ENCODE results near the gene C1orf159. TPM values are rescaled to one million over a fixed set of nuclear protein-coding genes. Genes with fewer than 3 reads are reported as not detected.
"Not testable (repeated sequence)": the region's sequence is repeated elsewhere in the genome, so short reads cannot be mapped to it uniquely, and the experiment has no call there.

Gene C1orf159
- total RNA-seq, 2 experiments from 2014 or later, result 20.0 to 22.1 TPM

DNA sequence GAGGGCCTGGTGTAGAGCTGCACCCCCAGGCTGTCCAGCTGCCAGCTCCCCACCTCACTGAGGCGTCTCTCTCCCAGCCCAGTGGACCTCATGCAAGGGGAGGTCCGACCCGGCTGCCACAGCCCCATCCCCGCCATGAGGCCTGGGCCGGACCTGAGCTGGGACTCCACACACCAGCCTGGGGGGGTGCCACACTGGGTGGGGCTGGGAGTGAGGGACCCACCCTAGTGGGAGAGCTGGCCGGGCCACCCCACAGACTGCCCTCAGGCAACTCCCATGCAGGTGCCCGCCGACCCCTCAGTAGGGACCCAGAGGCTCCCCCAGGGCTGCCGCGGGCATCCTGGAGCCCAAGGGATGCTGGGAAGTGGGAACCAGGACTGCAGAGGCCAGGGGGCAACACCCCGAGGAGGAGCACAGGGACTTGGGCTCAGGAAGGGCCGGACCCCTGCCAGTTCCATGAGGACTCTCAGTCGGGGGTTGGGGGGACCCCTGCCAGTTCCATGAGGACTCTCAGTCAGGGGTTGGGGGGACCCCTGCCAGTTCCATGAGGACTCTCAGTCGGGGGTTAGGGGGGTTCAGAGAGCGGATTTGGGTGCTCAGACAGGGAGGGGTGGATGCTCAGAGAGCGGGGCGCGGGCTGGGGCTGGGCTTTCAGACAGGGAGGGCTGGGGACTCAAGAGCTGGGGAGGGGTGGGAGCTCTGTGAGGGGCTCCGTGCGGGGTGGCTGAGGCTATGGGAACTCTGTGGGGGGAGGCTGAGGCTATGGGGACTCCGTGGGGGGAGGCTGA is 40.5 kb downstream of the C1orf159 start:
- CTCF ChIA-PET, result no interaction called here
- POLR2A ChIA-PET, result no interaction called here

DNA sequence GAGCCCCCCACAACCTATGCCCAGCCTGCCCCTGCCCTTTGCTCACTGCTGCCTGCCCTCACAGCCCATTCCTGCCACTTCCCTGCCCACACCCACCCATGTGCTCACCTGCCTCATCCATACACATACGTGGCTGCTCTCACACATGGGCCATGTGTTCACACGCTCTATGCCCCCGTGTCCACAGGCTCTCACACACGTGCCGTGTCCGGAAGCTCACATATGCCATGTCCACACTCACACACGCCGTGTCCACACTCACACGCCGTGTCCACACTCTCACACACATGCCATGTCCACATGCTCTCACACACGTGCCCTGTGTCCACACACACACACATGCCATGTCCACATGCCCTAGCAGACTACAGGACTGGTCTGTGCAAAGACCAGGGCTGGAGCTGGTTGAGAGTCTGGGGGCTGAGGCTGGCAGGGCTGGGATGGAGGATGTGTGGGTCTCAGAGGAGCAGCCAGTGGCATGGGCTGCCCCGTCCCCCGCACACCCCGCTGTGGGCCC is 41.2 kb downstream of the C1orf159 start:
- POLR2A ChIA-PET, result no interaction called here
- CTCF ChIA-PET, result no interaction called here

DNA sequence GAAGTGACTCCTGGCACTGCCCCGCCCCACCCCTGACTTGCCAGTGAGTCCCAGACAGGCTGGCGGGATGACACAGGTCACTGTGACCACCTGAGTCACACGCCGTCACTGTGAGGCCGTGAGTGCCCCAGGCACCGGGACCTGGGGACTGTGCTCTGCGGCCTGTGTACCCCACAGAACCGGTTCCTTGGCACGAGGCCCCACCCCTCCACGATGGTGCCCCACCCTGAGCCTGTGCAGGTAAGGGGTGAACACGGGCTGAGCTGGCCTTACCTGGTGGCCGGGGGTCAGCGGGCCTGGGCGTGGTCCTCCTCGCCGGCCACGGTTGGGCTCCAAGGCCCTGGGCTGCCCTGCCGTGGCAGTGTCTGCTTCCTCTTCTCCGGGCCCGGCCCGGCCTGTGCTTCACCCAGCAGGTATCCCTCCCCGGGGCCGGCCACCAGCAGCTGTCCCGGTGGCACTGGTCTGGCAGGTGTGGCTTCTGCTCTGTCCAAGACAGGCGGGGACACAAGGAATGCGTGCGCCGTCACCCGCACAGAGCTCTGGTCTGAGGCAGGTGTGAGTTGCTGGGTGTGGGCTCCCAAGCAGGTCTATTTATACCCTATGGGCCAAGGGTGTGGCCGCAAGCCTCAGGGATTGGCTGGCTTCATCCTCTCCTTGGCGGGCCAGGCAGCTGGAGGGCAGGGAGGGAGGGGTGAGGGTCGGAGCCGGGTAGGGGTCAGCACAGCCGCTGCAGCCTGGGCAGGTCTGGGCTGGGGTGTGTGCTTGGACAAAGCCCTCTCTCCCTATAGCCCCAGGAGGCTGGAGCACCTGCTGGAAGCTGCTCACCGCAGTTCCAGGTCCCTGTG is 41.9 kb downstream of the C1orf159 start, which contains the start of gene RNF223:
Gene RNF223, minus strand, starts transcription at position 564 of the 845 bp plus-strand sequence. CDS start 1,740 bp downstream, outside the sequence.
- ChIA-PET CTCF (interaction anchor here (1.5 kb wide), 1 partner anchor 10 kb away, joined by 3 read pairs; no protein-coding TSS in a partner anchor), POLR2A (no interaction called here)

DNA sequence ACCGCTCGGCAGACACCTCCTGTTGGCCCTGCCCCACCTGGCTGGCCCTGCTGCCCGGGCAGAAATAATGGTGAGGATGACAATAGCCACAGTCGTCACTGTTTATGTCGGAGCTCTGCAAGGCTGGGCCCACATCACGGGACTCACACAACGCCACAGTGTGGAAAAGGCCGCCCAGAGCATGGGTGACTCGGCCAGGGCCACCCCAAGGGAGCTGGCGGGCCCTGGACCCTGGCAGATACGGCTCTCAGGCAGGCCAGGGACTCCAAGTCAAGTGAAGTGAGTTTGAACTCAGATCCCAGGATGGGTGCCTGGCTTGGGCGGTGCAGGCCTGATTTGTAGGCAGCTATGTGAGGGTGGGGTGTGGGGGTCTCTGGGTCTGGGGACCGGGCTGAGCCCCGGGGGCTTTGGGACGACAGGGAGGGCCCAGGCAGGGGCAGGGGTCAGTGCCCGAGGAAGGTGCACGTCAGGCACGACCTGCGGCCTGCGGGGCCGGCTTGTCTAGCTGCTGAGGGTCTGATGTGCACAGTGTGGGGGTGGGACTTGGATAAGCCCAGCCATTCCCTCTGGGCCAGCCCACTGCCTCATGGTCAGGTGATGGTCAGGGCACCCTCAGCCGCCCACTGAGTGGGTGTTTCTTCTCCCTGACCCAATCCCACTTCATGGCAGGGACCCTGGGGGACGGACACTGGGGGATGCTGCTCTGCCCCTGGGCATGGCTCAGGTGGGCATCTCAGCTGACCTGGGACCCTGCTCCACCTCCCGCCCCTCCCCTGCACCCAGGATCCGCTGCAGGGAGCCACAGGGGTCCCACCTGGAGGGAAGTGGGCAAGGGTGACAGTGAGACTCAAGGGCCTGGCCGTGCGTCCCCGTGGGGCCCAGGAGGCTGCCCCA is 42.8 kb downstream of the C1orf159 start:
- ChIA-PET POLR2A (interaction anchor here (0.6 kb wide), 1 partner anchor 532 kb away, joined by 3 read pairs; no protein-coding TSS in a partner anchor), CTCF (interaction anchor here (0.9 to 1.5 kb wide), 3 partner anchors 9 to 15 kb away, joined by 3 read pairs; no protein-coding TSS in a partner anchor)

GRCh38 chr1:1072299-1072848 is 43.5 kb downstream of the C1orf159 start:
- ChIA-PET CTCF (interaction anchor here (0.9 to 1.3 kb wide), 2 partner anchors 14 kb away, joined by 3 read pairs; no protein-coding TSS in a partner anchor), POLR2A (interaction anchor here (0.6 kb wide), 1 partner anchor 532 kb away, joined by 3 read pairs; no protein-coding TSS in a partner anchor)

GRCh38 chr1:1071486-1072298 is 44.2 kb downstream of the C1orf159 start:
- CTCF ChIA-PET, result interaction anchor here (0.9 to 1.3 kb wide), 2 partner anchors 13 to 15 kb away, joined by 3 read pairs; no protein-coding TSS in a partner anchor
- POLR2A ChIA-PET, result no interaction called here

GRCh38 chr1:1069711-1070676 is 45.9 kb downstream of the C1orf159 start:
- ChIA-PET CTCF (interaction anchor here (1.3 to 2.0 kb wide), 2 partner anchors 12 to 37 kb away, joined by 4 to 6 read pairs; no protein-coding TSS in a partner anchor), POLR2A (interaction anchor here (0.9 kb wide), 1 partner anchor 37 kb away, joined by 3 read pairs; no protein-coding TSS in a partner anchor)

DNA sequence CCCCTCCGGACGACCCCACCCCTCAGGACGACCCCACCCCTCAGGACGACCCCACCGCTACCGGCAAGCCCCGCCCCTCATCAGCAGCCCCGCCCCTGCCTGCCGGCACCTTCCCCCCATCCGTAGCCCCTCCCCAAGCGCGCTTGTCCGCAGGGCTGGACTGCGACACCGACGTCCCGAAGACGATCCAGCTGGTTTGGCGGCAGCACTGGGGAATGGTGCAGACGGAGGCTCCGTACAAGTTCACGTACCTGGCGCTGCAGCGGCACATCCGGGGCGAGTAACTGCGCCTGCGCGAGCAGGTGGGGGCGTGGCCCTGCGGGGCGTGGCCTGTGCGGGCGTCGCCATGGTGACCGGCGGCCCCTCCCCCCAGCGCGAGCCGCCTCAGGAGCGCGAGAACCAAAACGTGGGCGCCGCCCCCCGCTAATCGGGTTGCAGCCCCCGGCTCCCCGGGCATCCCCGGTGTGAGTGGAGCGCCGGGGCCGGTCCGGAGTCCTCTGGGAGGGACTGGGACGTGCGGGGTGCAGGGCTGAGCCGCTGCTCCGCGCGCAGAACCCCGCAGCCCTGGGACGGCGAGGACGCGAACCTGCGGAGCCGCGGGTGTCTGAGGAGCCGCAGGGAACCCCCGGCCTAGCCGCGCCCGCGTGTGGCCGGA is 46.7 kb downstream of the C1orf159 start:
- CTCF ChIA-PET, result interaction anchor here (1.3 to 2.0 kb wide), 2 partner anchors 11 to 36 kb away, joined by 4 to 6 read pairs; no protein-coding TSS in a partner anchor
- POLR2A ChIA-PET, result no interaction called here

GRCh38 chr1:1068517-1069055 is 47.3 kb downstream of the C1orf159 start:
- POLR2A ChIA-PET, result no interaction called here
- CTCF ChIA-PET, result no interaction called here

DNA sequence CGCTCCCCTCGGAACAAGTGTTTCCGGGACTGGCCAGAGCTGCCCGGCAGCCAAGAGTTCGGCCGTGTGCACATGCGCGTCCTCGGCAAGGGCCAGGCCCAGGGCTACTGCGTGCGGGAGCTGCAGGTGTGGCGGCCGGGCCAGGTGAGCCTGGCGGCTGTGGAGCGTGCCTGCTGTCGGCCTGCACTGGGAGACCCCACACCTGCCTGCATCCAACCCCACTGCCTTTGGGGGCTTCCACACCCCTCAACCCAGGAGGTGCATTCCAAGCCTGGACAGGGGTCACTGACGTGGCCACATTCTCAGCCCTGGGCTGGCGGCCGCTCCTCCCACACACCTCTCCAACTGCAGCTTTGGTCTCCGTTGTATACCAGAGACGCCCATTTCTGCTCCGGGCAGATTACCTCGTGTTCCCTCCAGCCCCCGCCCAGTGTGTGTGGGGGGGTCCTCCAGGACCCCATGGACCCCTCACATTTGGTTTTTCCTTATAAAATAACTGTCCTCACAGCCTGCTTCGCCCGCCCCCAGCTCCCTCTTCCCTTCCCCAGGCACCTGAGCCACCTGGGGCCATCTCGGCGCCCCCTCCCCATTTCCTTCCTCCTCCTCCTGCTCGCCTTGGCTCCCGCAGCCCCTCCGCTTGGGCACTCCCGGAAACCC is 47.9 kb downstream of the C1orf159 start:
- CTCF ChIA-PET, result interaction anchor here (0.6 to 1.0 kb wide), 2 partner anchors 14 to 16 kb away, joined by 3 to 4 read pairs; no protein-coding TSS in a partner anchor
- POLR2A ChIA-PET, result no interaction called here

- ChIA-PET POLR2A (no interaction called here), CTCF (interaction anchor here (1.0 kb wide), 1 partner anchor 14 kb away, joined by 4 read pairs; no protein-coding TSS in a partner anchor)
These were observed 48.5 kb downstream of the C1orf159 start for GRCh38 chr1:1067284-1067859.

DNA sequence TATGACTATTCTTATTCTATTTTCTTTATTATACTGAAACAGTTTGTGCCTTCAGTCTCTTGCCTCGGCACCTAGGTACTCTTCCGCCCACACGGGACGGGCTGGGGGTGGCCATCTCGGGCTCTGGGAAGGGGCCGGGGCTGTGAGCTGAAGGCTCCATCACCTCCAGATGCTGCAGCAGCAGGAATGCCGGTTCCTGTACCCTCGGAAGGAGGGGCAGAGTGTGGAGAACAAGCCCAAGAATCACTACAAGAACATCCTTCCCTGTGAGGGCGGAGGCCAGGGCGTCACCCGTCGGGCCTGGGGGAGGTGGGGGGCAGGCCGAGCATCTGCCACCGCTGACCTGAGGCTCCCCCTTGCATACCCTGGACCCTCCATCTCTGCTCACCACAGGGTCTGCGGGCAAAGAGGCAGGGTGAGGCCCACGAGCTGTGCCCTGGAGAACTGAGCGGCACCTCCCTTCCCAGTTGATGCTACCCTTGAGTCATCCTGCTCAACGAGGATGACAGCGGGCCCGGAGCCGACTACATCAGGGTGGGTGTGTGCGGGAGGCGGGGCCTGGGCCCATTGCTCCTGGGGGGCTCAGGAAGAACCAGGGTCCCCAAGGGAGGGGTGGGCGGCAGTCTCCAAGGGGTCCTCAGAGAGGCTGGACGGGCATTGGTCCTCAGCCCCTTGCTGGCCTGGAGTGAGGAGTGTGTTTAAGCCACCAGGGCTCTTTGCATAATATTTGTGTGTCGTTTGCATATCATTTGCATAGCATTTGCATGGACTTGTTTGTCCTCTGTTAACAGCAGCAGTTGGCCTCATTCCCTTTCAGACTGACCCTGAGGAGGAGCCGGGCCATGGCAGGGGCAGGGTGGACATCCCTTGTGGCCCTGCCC is 49.2 kb downstream of the C1orf159 start:
- POLR2A ChIA-PET, result no interaction called here
- CTCF ChIA-PET, result no interaction called here

- POLR2A ChIA-PET, CTCF ChIA-PET: not testable (repeated sequence)
These were observed 50.0 kb downstream of the C1orf159 start for GRCh38 chr1:1065940-1066304.
